Endothelial cell of umbilical vein (primary cell): ENCODE data around the gene RANBP3L. TPM values are rescaled to one million over a fixed set of nuclear protein-coding genes. Genes with fewer than 3 reads are reported as not detected.

Experiments
- BruUV-seq: library from RNA; stranded (reverse); fragments of 400-500 nt; replicated peaks from 2 replicates; lab custom pipeline; 2021; lab: Mats Ljungman, UMichigan
- CTCF ChIA-PET: fragments of 300-600, 350-600 bp; sonication (Branson Sonifier 250); formaldehyde crosslinking; loops from one replicate; lab custom pipeline; 2021; ENCODE audit warnings: antibody characterized with exemption, inconsistent platforms; lab: Charles Lee
- POLR2A ChIA-PET: fragments of 300-600, 350-600 bp; sonication (Branson Sonifier 250); formaldehyde crosslinking; loops from one replicate; lab custom pipeline; 2021; ENCODE audit warnings: antibody characterized with exemption, inconsistent platforms; lab: Charles Lee
- DNase-seq: peaks from one replicate; pipeline ENCODE4 v3.0.0-alpha.2; 2011; ENCODE audit warnings: low read depth, low spot score
- FAIRE-seq: peaks from 2 replicates; lab custom pipeline; 2011; peaks lifted over from hg19 to GRCh38; lab: Jason Lieb, UNC
- H2AFZ ChIP-seq: 2 replicates; pipeline ENCODE4 v1.6.0; 2012; ENCODE audit warnings: low read depth, low read length, control low read depth, inconsistent platforms
- H3K27ac ChIP-seq: 2 replicates; pipeline ENCODE4 v1.5.1; 2011; ENCODE audit warnings: low read depth, mild to moderate bottlenecking, control low read depth, low read length, moderate library complexity; ENCODE audit not compliant: insufficient read depth
- H3K27me3 ChIP-seq, 2 experiments: 2 replicates each; pipeline versions ENCODE4 v1.6.0 to v1.6.1; 2011; ENCODE audit warnings: low read length in 2 of 2, mixed read lengths in 1 of 2; ENCODE audit not compliant: control insufficient read depth in 2 of 2, insufficient read depth in 2 of 2
- H3K36me3 ChIP-seq, 2 experiments: 2 replicates in 1 of 2; 3 replicates in 1 of 2; pipeline ENCODE4 v1.5.1; 2011; ENCODE audit warnings: low read length in 2 of 2, mild to moderate bottlenecking in 1 of 2, moderate library complexity in 1 of 2; ENCODE audit not compliant: control insufficient read depth in 2 of 2, insufficient read depth in 2 of 2; ENCODE audit errors: extremely low read depth in 1 of 2
- H3K4me1 ChIP-seq: 3 replicates; pipeline ENCODE4 v1.5.1; 2011; ENCODE audit warnings: mild to moderate bottlenecking, low read length; ENCODE audit not compliant: control insufficient read depth, insufficient read depth; ENCODE audit errors: extremely low read depth
- H3K4me2 ChIP-seq: 2 replicates; pipeline ENCODE4 v1.6.1; 2011; ENCODE audit warnings: low read length, control low read depth, mixed read lengths; ENCODE audit not compliant: insufficient read depth
- H3K4me3 ChIP-seq, 3 experiments: fragments of 200-600 bp in 1 of 3; sonication (generic), shearing (Covaris generic) in 1 of 3; replicated peaks in 1 of 3; 2 replicates each; pipeline ENCODE4 v1.5.1; 2011 to 2016; ENCODE audit warnings: control low read depth in 3 of 3, low read length in 3 of 3, mild to moderate bottlenecking in 2 of 3, inconsistent platforms in 1 of 3, low read depth in 1 of 3, moderate library complexity in 1 of 3; ENCODE audit not compliant: insufficient read depth in 1 of 3
- H3K79me2 ChIP-seq: 2 replicates; pipeline ENCODE4 v1.6.0; 2012; ENCODE audit warnings: low read length, inconsistent platforms; ENCODE audit not compliant: control insufficient read depth, insufficient read depth
- H3K9ac ChIP-seq: replicated peaks from 2 replicates; pipeline ENCODE3; 2011; ENCODE audit warnings: low read length, control low read depth; ENCODE audit not compliant: insufficient read depth; ENCODE audit errors: extremely low read depth
- H3K9me1 ChIP-seq: replicated peaks from 3 replicates; pipeline ENCODE4 v1.6.0; 2011; ENCODE audit warnings: mild to moderate bottlenecking, low read length; ENCODE audit not compliant: control insufficient read depth, insufficient read depth; ENCODE audit errors: extremely low read depth
- H3K9me3 ChIP-seq: replicated peaks from 2 replicates; pipeline ENCODE4 v1.5.1; 2012; ENCODE audit warnings: low read length, inconsistent platforms; ENCODE audit not compliant: control insufficient read depth, insufficient read depth
- H4K20me1 ChIP-seq: replicated peaks from 2 replicates; pipeline ENCODE3; 2011; ENCODE audit warnings: mild to moderate bottlenecking, low read length; ENCODE audit not compliant: control insufficient read depth, insufficient read depth; ENCODE audit errors: extremely low read depth
- EZH2 ChIP-seq: IDR thresholded peaks from 2 replicates; pipeline ENCODE4 v1.6.1; 2012; ENCODE audit warnings: borderline replicate concordance, low read depth, mild to moderate bottlenecking, moderate library complexity, low read length, inconsistent platforms; ENCODE audit not compliant: severe bottlenecking
- FOS ChIP-seq: IDR thresholded peaks from 2 replicates; pipeline ENCODE4 v1.6.1; 2011; ENCODE audit warnings: mild to moderate bottlenecking, low read length, moderate library complexity, borderline replicate concordance; ENCODE audit not compliant: insufficient read depth
- GATA2 ChIP-seq: IDR thresholded peaks from 2 replicates; pipeline ENCODE4 v1.7.0; 2011; ENCODE audit warnings: low read depth, mild to moderate bottlenecking, moderate library complexity, mixed read lengths, low read length; ENCODE audit not compliant: insufficient read length, insufficient read depth
- JUN ChIP-seq: IDR thresholded peaks from 2 replicates; pipeline ENCODE4 v1.6.1; 2011; ENCODE audit warnings: borderline replicate concordance, low read depth; ENCODE audit not compliant: insufficient read length, insufficient read depth
- MYC ChIP-seq: IDR thresholded peaks from one replicate; pipeline ENCODE4 v1.6.1; 2011; ENCODE audit warnings: mild to moderate bottlenecking, low read depth, low read length
- POLR2A ChIP-seq: IDR thresholded peaks from 2 replicates; pipeline ENCODE4 v1.6.1; 2012; ENCODE audit warnings: low read depth, mild to moderate bottlenecking, control low read depth, low read length
- POLR2AphosphoS5 ChIP-seq: IDR thresholded peaks from 2 replicates; pipeline ENCODE4 v1.6.1; 2012; ENCODE audit warnings: low read depth, mild to moderate bottlenecking, control low read depth, low read length, moderate library complexity; ENCODE audit not compliant: insufficient read depth
- dilution Hi-C: fragments of 300-500 bp; cut with MboI; formaldehyde crosslinking; loops from one replicate; pipeline ENCODE4 v1.15.0; 2019; ENCODE audit warnings: low sequenced_read_pairs; ENCODE audit not compliant: extremely low pct_ligation_motif_present
- intact Hi-C: fragments of 100-400 bp; cut with micrococcal nuclease; formaldehyde crosslinking; loops from one replicate; pipeline ENCODE4 v1.10.0; 2022
- polyA plus RNA-seq, 4 experiments: library from polyadenylated mRNA; depleted of rRNA in 3 of 4; stranded (reverse) in 3 of 4; unstranded in 1 of 4; fragments of >200 nt; gene quantifications; 2 replicates each; pipeline versions ENCODE4 v1.2.1 to v1.2.3, GENCODE V29; 2011 to 2012; ENCODE audit warnings: missing spikeins in 1 of 4
- total RNA-seq: library from RNA; stranded (reverse); gene quantifications from 2 replicates; pipeline ENCODE4 v1.2.3, GENCODE V29; 2021
- TF ChIP-seq, protein P1 (sequence below): IDR thresholded peaks from 2 replicates; pipeline ENCODE4 v1.6.1; 2011; ENCODE audit not compliant: insufficient read depth, insufficient read length
- TF ChIP-seq, protein P2 (sequence below), 2 donors: IDR thresholded peaks; 1 replicate in 1 of 2; 2 replicates in 1 of 2; pipeline ENCODE4 v1.5.1; 2011; ENCODE audit warnings: low read length in 2 of 2, mild to moderate bottlenecking in 2 of 2, moderate library complexity in 2 of 2, control low read depth in 1 of 2, inconsistent platforms in 1 of 2, low read depth in 1 of 2; ENCODE audit not compliant: insufficient read depth in 1 of 2; ENCODE audit errors: extremely low read depth in 1 of 2

Gene RANBP3L
- total and polyA plus RNA-seq, 2 donors (not counting 3 experiments of a cell fraction or from before 2014, with no cell fraction given): not detected

DNA sequence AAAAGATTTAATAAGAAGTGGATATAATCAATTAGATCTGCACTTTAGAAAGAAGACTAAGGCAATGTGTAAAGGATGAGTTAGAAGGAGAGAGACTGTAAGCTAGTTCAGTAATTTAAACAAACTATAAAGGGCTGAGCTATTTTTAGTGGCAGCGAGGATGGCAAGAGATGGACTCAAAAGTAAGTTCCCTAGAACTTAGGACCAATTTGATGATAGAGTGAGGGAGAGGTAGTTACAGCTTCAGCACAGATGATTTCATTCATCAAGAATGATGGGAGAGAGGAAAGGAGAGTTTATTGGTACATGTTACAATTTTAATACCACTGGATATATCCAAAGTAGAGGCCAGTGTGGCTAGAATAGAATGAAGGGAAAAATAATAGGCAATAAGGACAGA, 79.1 kb downstream of the RANBP3L start:
- no peaks in the 10 kb centered on the region for H3K79me2 ChIP-seq
- FAIRE-seq (no peak), DNase-seq (no peak)
- CTCF ChIA-PET: interaction anchor here (1.0 to 1.5 kb wide), 2 partner anchors 19 to 44 kb away, joined by 3 to 6 read pairs; partner anchors contain the start of gene NADK2
- no peak overlapping the region for H2AFZ ChIP-seq
- BruUV-seq: no TSS peak
- POLR2A ChIA-PET: no interaction called here
- H3K9me1 ChIP-seq: no peaks in the 10 kb centered on the region
- H3K27ac ChIP-seq: no peak overlapping the region
- no peak for TF ChIP-seq MYC
- TF ChIP-seq POLR2A: no peak
- TF ChIP-seq FOS: no peak
- no peak for TF ChIP-seq GATA2
- TF ChIP-seq JUN: no peak
- TF ChIP-seq EZH2: no peak
- TF ChIP-seq, protein P1, sequence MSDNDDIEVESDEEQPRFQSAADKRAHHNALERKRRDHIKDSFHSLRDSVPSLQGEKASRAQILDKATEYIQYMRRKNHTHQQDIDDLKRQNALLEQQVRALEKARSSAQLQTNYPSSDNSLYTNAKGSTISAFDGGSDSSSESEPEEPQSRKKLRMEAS: no peak
- TF ChIP-seq, protein P2, sequence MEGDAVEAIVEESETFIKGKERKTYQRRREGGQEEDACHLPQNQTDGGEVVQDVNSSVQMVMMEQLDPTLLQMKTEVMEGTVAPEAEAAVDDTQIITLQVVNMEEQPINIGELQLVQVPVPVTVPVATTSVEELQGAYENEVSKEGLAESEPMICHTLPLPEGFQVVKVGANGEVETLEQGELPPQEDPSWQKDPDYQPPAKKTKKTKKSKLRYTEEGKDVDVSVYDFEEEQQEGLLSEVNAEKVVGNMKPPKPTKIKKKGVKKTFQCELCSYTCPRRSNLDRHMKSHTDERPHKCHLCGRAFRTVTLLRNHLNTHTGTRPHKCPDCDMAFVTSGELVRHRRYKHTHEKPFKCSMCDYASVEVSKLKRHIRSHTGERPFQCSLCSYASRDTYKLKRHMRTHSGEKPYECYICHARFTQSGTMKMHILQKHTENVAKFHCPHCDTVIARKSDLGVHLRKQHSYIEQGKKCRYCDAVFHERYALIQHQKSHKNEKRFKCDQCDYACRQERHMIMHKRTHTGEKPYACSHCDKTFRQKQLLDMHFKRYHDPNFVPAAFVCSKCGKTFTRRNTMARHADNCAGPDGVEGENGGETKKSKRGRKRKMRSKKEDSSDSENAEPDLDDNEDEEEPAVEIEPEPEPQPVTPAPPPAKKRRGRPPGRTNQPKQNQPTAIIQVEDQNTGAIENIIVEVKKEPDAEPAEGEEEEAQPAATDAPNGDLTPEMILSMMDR (IDR thresholded peaks at IDR 0.05; ENCODE audit: extremely low read depth in 1 of 2, insufficient read depth in 1 of 2, low read depth in 1 of 2, low read length in 2 of 2): no peak
- TF ChIP-seq POLR2AphosphoS5: no peak
- H3K4me3 ChIP-seq: no peak overlapping the region
- no peaks in the 10 kb centered on the region for H3K36me3 ChIP-seq
- dilution Hi-C loops (no loop called here), intact Hi-C loops (no loop called here)
- H3K4me1 ChIP-seq: no peaks in the 10 kb centered on the region
- no peak overlapping the region for H3K9ac ChIP-seq
- no peaks in the 10 kb centered on the region for H4K20me1 ChIP-seq
- H3K9me3 ChIP-seq: no peaks in the 10 kb centered on the region
- H3K27me3 ChIP-seq: no peaks in the 10 kb centered on the region
- no peak overlapping the region for H3K4me2 ChIP-seq
